ENCODE data around the gene PRKCQ.

PRKCQ gene

GRCh38 chr10:6598679-6599078, 18.6 kb upstream of the PRKCQ start:
- TF ChIP-seq CTCF (IDR thresholded peaks at IDR 0.05; ENCODE audit: extremely low read depth, insufficient read depth, missing control alignments) = no peak
- in situ Hi-C loops (cut with MboI; ENCODE audit: low pct_unique_long_range_greater_than_20kb, low sequenced_read_pairs, unreplicated experiment) = no loop called here
- no peak for DNase-seq (ENCODE audit: low spot score)

DNA sequence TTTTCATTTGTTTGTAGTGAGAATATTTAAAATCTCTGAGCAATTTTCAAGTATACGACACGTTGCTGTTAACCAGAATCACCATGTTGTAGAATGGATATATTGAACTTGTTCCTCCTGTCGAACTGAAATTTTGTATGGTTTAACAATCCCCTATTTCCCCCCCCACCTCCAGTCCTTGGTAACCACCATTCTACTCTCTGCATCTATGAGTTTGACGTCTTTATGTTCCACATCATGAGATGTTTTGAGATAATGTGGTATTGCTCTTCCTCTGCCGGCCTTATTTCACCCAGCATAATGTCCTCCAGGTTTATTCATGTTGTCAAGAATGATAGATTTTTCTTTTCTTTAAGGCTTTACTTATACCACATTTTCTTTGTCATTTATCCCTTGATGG, 17.4 kb upstream of the PRKCQ start:
- no peak for TF ChIP-seq CTCF (IDR thresholded peaks at IDR 0.05; ENCODE audit: extremely low read depth, insufficient read depth, missing control alignments)
- DNase-seq (ENCODE audit: low spot score) = no peak
- in situ Hi-C loops (cut with MboI; ENCODE audit: low pct_unique_long_range_greater_than_20kb, low sequenced_read_pairs, unreplicated experiment) = no loop called here

DNA sequence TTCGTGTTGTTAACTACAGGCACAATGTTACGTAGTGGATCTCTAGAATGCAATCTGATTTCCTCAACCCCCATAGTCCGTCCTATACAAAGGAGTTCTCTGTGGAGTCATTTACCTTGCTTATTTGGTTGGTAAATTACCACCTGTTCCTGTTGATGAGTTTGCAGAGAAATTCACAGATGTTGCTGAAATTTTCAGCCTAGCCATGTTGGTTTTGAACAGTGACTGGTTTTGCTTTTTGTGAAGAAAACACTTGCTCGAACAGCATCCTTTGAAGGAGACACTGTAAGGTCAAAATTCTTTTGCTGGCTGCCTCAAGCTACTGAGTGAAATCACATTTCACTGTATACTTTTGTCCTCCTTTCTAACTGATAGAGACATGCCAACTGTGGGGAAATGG, 15.4 kb upstream of the PRKCQ start:
- DNase-seq (ENCODE audit: low spot score) = no peak
- in situ Hi-C loops (cut with MboI; ENCODE audit: low pct_unique_long_range_greater_than_20kb, low sequenced_read_pairs, unreplicated experiment) = no loop called here
- no peak for TF ChIP-seq CTCF (IDR thresholded peaks at IDR 0.05; ENCODE audit: extremely low read depth, insufficient read depth, missing control alignments)

DNA sequence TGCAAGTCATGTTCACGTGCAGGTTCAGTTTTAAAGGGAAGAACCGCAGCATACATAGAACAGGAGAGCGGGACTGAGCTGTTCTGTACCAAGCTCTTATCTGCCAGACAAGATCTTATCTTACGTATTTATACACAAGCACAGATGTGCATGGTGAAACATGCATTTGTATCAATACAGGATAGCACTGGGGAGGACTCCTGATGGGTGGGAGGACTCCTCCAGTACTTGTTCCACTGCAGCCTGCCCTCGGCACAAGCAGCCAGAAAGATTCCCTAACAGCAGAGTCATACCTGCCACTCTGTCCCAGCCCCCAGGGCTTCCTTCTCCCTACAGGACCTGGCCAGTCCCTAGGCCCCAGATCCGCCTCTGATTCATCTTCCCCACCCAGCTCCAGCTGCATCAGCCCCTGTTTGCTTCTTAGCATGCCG, 13.2 kb upstream of the PRKCQ start:
- in situ Hi-C loops (cut with MboI; ENCODE audit: low pct_unique_long_range_greater_than_20kb, low sequenced_read_pairs, unreplicated experiment) = no loop called here
- DNase-seq (ENCODE audit: low spot score) = no peak
- no peak for TF ChIP-seq CTCF (IDR thresholded peaks at IDR 0.05; ENCODE audit: extremely low read depth, insufficient read depth, missing control alignments)

DNA sequence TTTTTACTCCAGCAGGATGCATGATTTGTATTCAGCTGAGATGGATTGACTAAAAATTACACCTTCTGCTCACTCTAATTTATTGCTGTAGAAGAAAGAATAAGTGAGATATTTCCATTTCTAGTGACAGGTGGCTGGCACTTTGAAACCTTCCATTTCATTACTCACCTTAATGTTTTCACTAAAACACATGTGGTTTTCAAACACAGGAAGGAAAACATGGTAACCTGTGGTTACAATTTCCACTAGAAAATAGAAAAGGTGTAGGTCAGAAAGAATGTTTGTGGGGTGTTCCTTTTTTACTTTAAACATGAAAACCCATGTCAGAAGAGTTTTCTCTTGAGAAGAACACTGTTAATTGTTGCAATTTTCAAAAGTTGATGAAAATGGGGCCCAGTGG, 12.0 kb upstream of the PRKCQ start:
- DNase-seq (ENCODE audit: low spot score) = no peak
- in situ Hi-C loops (cut with MboI; ENCODE audit: low pct_unique_long_range_greater_than_20kb, low sequenced_read_pairs, unreplicated experiment) = no loop called here

GRCh38 chr10:6591668-6592067, 11.6 kb upstream of the PRKCQ start:
- TF ChIP-seq CTCF (IDR thresholded peaks at IDR 0.05; ENCODE audit: extremely low read depth, insufficient read depth, missing control alignments) = no peak
- in situ Hi-C loops (cut with MboI; ENCODE audit: low pct_unique_long_range_greater_than_20kb, low sequenced_read_pairs, unreplicated experiment) = no loop called here
- DNase-seq (ENCODE audit: low spot score) = no peak

More for the DNA sequence above, 12.0 kb upstream of the PRKCQ start:
- no peak for TF ChIP-seq CTCF (IDR thresholded peaks at IDR 0.05; ENCODE audit: extremely low read depth, insufficient read depth, missing control alignments)

DNA sequence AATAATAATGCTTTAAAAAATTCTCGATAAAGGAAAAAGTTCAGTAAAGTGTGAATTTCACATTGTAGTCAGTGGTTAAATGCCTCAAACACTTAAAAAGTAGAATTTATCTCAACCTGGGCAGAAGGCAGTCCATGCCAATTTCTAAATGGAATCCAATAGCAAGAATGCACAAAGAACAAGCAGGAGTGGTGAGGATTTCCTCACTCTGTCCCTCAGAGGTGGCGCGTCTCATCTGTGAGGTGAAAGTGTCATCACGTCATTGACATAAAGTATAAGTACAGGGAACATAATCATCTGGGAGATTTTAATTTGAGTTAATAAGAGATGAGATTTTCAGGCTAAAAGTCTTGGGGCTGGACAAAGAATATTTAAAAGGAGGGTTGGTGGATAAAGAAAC, 10.0 kb upstream of the PRKCQ start:
- DNase-seq (ENCODE audit: low spot score) = no peak
- in situ Hi-C loops (cut with MboI; ENCODE audit: low pct_unique_long_range_greater_than_20kb, low sequenced_read_pairs, unreplicated experiment) = no loop called here
- TF ChIP-seq CTCF (IDR thresholded peaks at IDR 0.05; ENCODE audit: extremely low read depth, insufficient read depth, missing control alignments) = no peak
